Subcutaneous abdominal adipose tissue (tissue), 5 donors: Measurements from ENCODE around the gene KANK3.
"Not testable (repeated sequence)": the region's sequence is repeated elsewhere in the genome, so short reads cannot be mapped to it uniquely, and the experiment has no call there.

ENCODE experiments used
- H3K27ac ChIP-seq: one replicate; pipeline ENCODE4 v1.7.0; 2013; ENCODE audit warnings: low read depth, mild to moderate bottlenecking, inconsistent platforms, low read length, moderate library complexity
- H3K27me3 ChIP-seq, 5 donors: one replicate each; pipeline ENCODE4 v1.7.0; 2013; ENCODE audit warnings: low read length in 5 of 5, inconsistent platforms in 1 of 5; ENCODE audit not compliant: control insufficient read depth in 5 of 5, insufficient read depth in 4 of 5
- H3K36me3 ChIP-seq, 5 donors: one replicate each; pipeline ENCODE4 v1.7.0; 2013; ENCODE audit warnings: low read length in 5 of 5; ENCODE audit not compliant: control insufficient read depth in 5 of 5, insufficient read depth in 5 of 5
- H3K4me1 ChIP-seq, 5 donors: one replicate each; pipeline ENCODE4 v1.7.0; 2013; ENCODE audit warnings: low read length in 5 of 5, mild to moderate bottlenecking in 3 of 5, moderate library complexity in 1 of 5; ENCODE audit not compliant: control insufficient read depth in 5 of 5, insufficient read depth in 5 of 5
- H3K4me3 ChIP-seq, 5 donors: one replicate each; pipeline ENCODE4 v1.7.0; 2013; ENCODE audit warnings: low read length in 5 of 5, low read depth in 1 of 5
- H3K9ac ChIP-seq, 5 donors: one replicate each; pipeline ENCODE4 v1.7.0; 2013; ENCODE audit warnings: low read length in 5 of 5, mild to moderate bottlenecking in 4 of 5, moderate library complexity in 3 of 5
- H3K9me3 ChIP-seq, 5 donors: one replicate each; pipeline ENCODE4 v1.7.0; 2013; ENCODE audit warnings: low read length in 5 of 5; ENCODE audit not compliant: control insufficient read depth in 5 of 5
- donor health status: healthy.
- donor health status: healthy.
- donor health status: healthy.
- donor health status: healthy.
- donor health status: healthy.

The KANK3 gene

DNA sequence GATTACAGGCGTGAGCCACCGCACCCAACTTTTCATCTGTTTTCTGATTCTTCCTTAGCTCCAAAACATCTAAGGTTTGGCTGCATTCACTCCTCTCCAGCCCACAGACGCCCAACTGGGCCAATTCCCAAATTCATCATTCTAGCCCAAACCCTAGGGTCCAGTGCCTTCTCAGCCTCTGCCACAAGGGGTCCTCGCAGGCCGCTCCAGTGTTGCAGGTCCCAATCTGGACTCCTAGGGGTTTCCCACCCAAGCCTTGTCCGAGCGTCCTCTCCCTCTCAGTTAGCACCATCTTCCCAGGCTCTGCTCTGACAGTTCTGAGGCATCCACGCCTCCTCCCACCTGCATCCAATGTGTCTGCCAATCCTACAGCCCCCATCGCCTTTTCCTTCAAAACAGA lies 66.6 kb downstream of the KANK3 start:
- H3K9ac ChIP-seq, H3K36me3 ChIP-seq, H3K27me3 ChIP-seq, H3K9me3 ChIP-seq, H3K27ac ChIP-seq, H3K4me3 ChIP-seq, H3K4me1 ChIP-seq: not testable (repeated sequence)
